ENCODE data around the gene HCAR3.

GRCh38 chr12:122753319-122753650, 36.7 kb upstream of the HCAR3 start:
- TF ChIP-seq SP1 (IDR thresholded peaks at IDR 0.05) = no peak
- TF ChIP-seq LEF1 (IDR thresholded peaks at IDR 0.05; ENCODE audit: borderline replicate concordance) = no peak
- no peak for TF ChIP-seq FOXA1 (IDR thresholded peaks at IDR 0.05)
- TF ChIP-seq SUZ12 (IDR thresholded peaks at IDR 0.05) = no peak
- TF ChIP-seq CTBP1 (IDR thresholded peaks at IDR 0.05; ENCODE audit: borderline replicate concordance) = no peak
- TF ChIP-seq ZNF384 (IDR thresholded peaks at IDR 0.05) = no peak
- no peak for TF ChIP-seq FOXK2 (IDR thresholded peaks at IDR 0.05)
- TF ChIP-seq FOXM1 (IDR thresholded peaks at IDR 0.05; ENCODE audit: borderline replicate concordance) = no peak
- TF ChIP-seq BHLHE40 (IDR thresholded peaks at IDR 0.05; ENCODE audit: borderline replicate concordance) = no peak
- TF ChIP-seq HDGF (IDR thresholded peaks at IDR 0.05; ENCODE audit: borderline replicate concordance) = no peak
- no peak for TF ChIP-seq PKNOX1 (IDR thresholded peaks at IDR 0.05)
